GM12891 (cell line): ENCODE data around the gene PCARE.

Experiments
- POLR2A ChIP-seq: IDR thresholded peaks from 2 replicates; pipeline ENCODE4 v1.6.1; 2011; ENCODE audit warnings: low read depth, low read length, control low read depth
- POLR2AphosphoS5 ChIP-seq: IDR thresholded peaks from 2 replicates; pipeline ENCODE4 v1.6.1; 2011; ENCODE audit warnings: low read depth, low read length, control low read depth
- SPI1 ChIP-seq: IDR thresholded peaks from 2 replicates; pipeline ENCODE4 v1.6.1; 2011; ENCODE audit warnings: low read depth, low read length, control low read depth
- TAF1 ChIP-seq: IDR thresholded peaks from 2 replicates; pipeline ENCODE4 v1.6.1; 2011; ENCODE audit warnings: low read depth, low read length, control low read depth

DNA sequence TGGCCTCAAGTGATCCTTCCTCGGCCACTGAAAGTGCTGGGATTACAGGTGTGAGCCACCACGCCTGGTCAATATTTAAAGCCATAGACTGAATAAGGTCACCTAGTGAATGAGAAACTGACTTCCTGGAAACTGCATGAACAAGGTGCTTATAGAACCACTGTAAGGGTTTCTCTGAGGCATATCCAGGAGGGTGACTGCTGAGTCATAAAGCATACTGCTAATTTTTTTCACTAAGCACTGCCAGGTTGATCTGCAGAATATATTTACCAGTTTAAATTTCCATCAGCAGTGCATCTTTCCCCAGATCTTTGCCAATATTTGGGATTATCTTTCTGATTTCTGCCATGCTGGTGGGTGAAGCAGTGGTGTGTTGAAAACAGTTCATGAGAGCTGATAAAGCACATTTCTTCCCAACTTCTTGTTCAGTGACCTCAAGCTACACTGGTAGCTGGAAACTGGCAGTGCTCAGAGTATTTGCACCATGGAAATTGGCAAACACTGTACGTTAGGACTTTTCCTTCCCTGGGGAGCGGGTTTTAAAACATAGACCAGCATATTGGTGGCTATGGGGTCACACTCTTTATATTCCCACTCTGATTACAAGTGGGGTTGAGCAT, 36.7 kb upstream of the PCARE start:
- TF ChIP-seq POLR2A (no peak), POLR2AphosphoS5 (no peak), TAF1 (no peak), SPI1 (no peak)
